WTC11 (cell line): ENCODE measurements around the gene TMOD3. TPM values are rescaled to one million over a fixed set of nuclear protein-coding genes. Genes with fewer than 3 reads are reported as not detected.
A peak's percentile ranks its signal among the peaks of the same experiment; 100 is the strongest.

Source experiments
- ATAC-seq: fragments of 200-7000 bp; cut with Tn5 transposase; 2 replicates; pipeline ENCODE4 v1.10.0; 2021; ENCODE audit warnings: mild to moderate bottlenecking, moderate library complexity
- CTCF ChIA-PET: fragments of 300-600 bp; sonication (Branson Sonifier 250); formaldehyde crosslinking; loops from one replicate; lab custom pipeline; 2021; ENCODE audit warnings: antibody characterized with exemption; lab: Charles Lee
- POLR2A ChIA-PET: fragments of 350-600 bp; sonication (Branson Sonifier 250); formaldehyde crosslinking; loops from one replicate; lab custom pipeline; 2021; ENCODE audit warnings: antibody characterized with exemption; lab: Charles Lee
- DNase-seq: peaks from one replicate; pipeline ENCODE4 v3.0.0; 2021; ENCODE audit warnings: low spot score
- H3K27ac Mint-ChIP-seq: 2 replicates; pipeline ENCODE4 v1.8.0; 2021; ENCODE audit warnings: mixed read lengths
- H3K27me3 Mint-ChIP-seq: 2 replicates; pipeline ENCODE4 v1.8.0; 2021; ENCODE audit warnings: low read depth, mild to moderate bottlenecking, moderate library complexity, mixed read lengths
- H3K36me3 Mint-ChIP-seq: 2 replicates; pipeline ENCODE4 v1.8.0; 2021; ENCODE audit warnings: mixed read lengths
- H3K4me1 Mint-ChIP-seq: 2 replicates; pipeline ENCODE4 v1.8.0; 2022; ENCODE audit warnings: mixed read lengths
- H3K4me3 Mint-ChIP-seq: 2 replicates; pipeline ENCODE4 v1.8.0; 2021; ENCODE audit warnings: mild to moderate bottlenecking, moderate library complexity, mixed read lengths
- H3K9me3 Mint-ChIP-seq: 2 replicates; pipeline ENCODE4 v1.8.0; 2021; ENCODE audit warnings: mixed read lengths
- ATF1 ChIP-seq: sonication (generic); formaldehyde crosslinking; IDR thresholded peaks from 2 replicates; pipeline ENCODE4 v1.8.1; 2023; ENCODE audit warnings: mild to moderate bottlenecking, moderate library complexity, missing genetic modification reagents
- ETV6 ChIP-seq: sonication (generic); formaldehyde crosslinking; IDR thresholded peaks from 2 replicates; pipeline ENCODE4 v1.8.1; 2022; ENCODE audit warnings: mild to moderate bottlenecking, missing genetic modification reagents
- GABPB1 ChIP-seq: sonication (generic); formaldehyde crosslinking; IDR thresholded peaks from 2 replicates; pipeline ENCODE4 v1.8.1; 2023; ENCODE audit warnings: mild to moderate bottlenecking, missing genetic modification reagents
- HMGA2 ChIP-seq: fragments of 250-450 bp; sonication (Bioruptor Pico); IDR thresholded peaks from 2 replicates; pipeline ENCODE4 v1.4.0; 2021; ENCODE audit warnings: mild to moderate bottlenecking, moderate library complexity
- KAT7 ChIP-seq: sonication (generic); formaldehyde crosslinking; IDR thresholded peaks from 2 replicates; pipeline ENCODE4 v1.8.1; 2023; ENCODE audit warnings: missing genetic modification reagents, mild to moderate bottlenecking, borderline replicate concordance
- MYBL2 ChIP-seq: sonication (generic); formaldehyde crosslinking; IDR thresholded peaks from 2 replicates; pipeline ENCODE4 v1.8.1; 2023; ENCODE audit warnings: mild to moderate bottlenecking, moderate library complexity, missing genetic modification reagents
- OVOL2 ChIP-seq: fragments of 250-450 bp; sonication (Bioruptor Pico); IDR thresholded peaks from 2 replicates; pipeline ENCODE4 v1.9.0; 2021; ENCODE audit warnings: mild to moderate bottlenecking, borderline replicate concordance
- SP1 ChIP-seq: sonication (generic); formaldehyde crosslinking; conservative IDR thresholded peaks from 2 replicates; pipeline ENCODE4 v1.8.1; 2022; ENCODE audit warnings: missing genetic modification reagents
- TEAD1 ChIP-seq: sonication (generic); formaldehyde crosslinking; IDR thresholded peaks from 2 replicates; pipeline ENCODE4 v1.8.0; 2022; ENCODE audit warnings: mild to moderate bottlenecking, missing genetic modification reagents
- ZBTB21 ChIP-seq: sonication (generic); formaldehyde crosslinking; IDR thresholded peaks from 2 replicates; pipeline ENCODE4 v1.8.1; 2023; ENCODE audit warnings: mild to moderate bottlenecking, missing genetic modification reagents, borderline replicate concordance
- ZNF396 ChIP-seq: fragments of 250-450 bp; sonication (Bioruptor Pico); IDR thresholded peaks from 2 replicates; pipeline ENCODE4 v1.8.0; 2021; ENCODE audit warnings: mild to moderate bottlenecking, moderate library complexity, borderline replicate concordance
- total RNA-seq: library from RNA; stranded (reverse); gene quantifications from 3 replicates; pipeline ENCODE4 v1.2.3, GENCODE V29; 2021
- TF ChIP-seq, protein P1 (sequence below): fragments of 250-450 bp; sonication (Bioruptor Pico); IDR thresholded peaks from 2 replicates; pipeline ENCODE4 v2.1.2; 2022; ENCODE audit warnings: mild to moderate bottlenecking, moderate library complexity
- TF ChIP-seq, protein P2 (sequence below): sonication (generic); formaldehyde crosslinking; IDR thresholded peaks from 2 replicates; pipeline ENCODE4 v1.8.1; 2022; ENCODE audit warnings: missing genetic modification reagents, borderline replicate concordance
- TF ChIP-seq, protein P3 (sequence below): sonication (generic); formaldehyde crosslinking; IDR thresholded peaks from 2 replicates; pipeline ENCODE4 v1.8.0; 2022; ENCODE audit warnings: missing genetic modification reagents
- TF ChIP-seq, protein P4 (sequence below): fragments of 250-450 bp; sonication (Bioruptor Pico); IDR thresholded peaks from 2 replicates; pipeline ENCODE4 v1.9.0; 2021; ENCODE audit warnings: mild to moderate bottlenecking
- TF ChIP-seq, protein P5 (sequence below): sonication (generic); formaldehyde crosslinking; IDR thresholded peaks from 2 replicates; pipeline ENCODE4 v1.8.0; 2022; ENCODE audit warnings: mild to moderate bottlenecking, missing genetic modification reagents

TMOD3 gene
- total RNA-seq, 1 experiment from 2014 or later = 40.6 TPM

DNA sequence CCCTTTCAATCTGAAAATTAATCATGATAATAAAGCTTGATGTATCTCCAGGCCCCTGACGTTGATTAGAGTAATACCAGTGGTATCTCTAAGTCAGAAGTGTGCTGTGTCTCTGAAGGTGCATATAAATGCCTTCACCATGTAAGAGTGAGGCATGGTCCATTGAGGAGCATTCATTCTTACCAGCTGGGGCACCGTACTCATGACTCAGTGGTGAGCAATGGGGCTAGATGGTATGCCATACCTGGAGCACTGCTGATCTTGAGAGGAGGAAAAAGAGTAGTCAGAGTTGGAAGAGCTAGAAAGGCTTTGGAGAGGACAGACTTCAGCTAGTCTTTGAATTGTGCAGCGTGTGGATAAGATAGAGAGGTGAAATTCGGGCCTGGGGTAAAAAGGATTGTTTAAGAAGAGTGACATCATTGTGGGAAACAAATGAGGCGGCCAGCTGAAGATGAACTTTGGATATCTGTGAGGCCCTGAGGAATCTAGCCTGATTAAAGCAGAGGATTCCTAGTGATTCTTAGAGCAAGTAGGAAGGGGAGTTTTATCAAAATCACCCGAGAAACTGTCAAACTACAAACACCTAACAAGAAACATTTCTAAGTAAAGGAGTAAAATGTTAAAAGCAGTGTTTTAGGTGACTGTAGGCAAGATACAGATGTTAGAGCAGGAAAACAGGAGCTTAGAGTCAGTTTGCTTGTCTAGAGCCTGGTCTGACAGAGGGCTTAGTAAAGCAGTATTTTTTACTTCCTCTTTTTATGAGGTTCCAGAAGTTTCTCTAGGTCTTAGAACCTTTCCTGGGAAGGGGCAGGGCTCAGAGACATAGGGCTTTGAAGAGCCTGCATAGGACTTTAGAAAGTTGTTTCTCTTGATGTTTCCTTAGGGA lies 13.6 kb downstream of the TMOD3 start:
- H3K9me3 Mint-ChIP-seq = no peaks in the 10 kb centered on the region
- no peak overlapping the region for H3K27ac Mint-ChIP-seq
- CTCF ChIA-PET = interaction anchor here (0.9 kb wide), 1 partner anchor 46 kb away, joined by 3 read pairs; no protein-coding TSS in a partner anchor
- H3K27me3 Mint-ChIP-seq = no peaks in the 10 kb centered on the region
- no peak for DNase-seq
- H3K36me3 Mint-ChIP-seq = no peaks in the 10 kb centered on the region
- peak; percentile 51 for ATAC-seq
- POLR2A ChIA-PET = no interaction called here
- TF ChIP-seq ZNF396 (no peak), OVOL2 (no peak), ETV6 (CRISPR knock-in tag) (no peak), HMGA2 (CRISPR knock-in tag) (no peak), ZBTB21 (CRISPR knock-in tag) (no peak), GABPB1 (no peak), SP1 (CRISPR knock-in tag) (no peak), TEAD1 (CRISPR knock-in tag) (no peak), MYBL2 (CRISPR knock-in tag) (no peak), ATF1 (CRISPR knock-in tag) (no peak), KAT7 (CRISPR knock-in tag) (no peak)
- TF ChIP-seq, protein P1, sequence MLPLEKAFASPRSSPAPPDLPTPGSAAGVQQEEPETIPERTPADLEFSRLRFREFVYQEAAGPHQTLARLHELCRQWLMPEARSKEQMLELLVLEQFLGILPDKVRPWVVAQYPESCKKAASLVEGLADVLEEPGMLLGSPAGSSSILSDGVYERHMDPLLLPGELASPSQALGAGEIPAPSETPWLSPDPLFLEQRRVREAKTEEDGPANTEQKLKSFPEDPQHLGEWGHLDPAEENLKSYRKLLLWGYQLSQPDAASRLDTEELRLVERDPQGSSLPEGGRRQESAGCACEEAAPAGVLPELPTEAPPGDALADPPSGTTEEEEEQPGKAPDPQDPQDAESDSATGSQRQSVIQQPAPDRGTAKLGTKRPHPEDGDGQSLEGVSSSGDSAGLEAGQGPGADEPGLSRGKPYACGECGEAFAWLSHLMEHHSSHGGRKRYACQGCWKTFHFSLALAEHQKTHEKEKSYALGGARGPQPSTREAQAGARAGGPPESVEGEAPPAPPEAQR (CRISPR knock-in tag) = no peak
- TF ChIP-seq, protein P2, sequence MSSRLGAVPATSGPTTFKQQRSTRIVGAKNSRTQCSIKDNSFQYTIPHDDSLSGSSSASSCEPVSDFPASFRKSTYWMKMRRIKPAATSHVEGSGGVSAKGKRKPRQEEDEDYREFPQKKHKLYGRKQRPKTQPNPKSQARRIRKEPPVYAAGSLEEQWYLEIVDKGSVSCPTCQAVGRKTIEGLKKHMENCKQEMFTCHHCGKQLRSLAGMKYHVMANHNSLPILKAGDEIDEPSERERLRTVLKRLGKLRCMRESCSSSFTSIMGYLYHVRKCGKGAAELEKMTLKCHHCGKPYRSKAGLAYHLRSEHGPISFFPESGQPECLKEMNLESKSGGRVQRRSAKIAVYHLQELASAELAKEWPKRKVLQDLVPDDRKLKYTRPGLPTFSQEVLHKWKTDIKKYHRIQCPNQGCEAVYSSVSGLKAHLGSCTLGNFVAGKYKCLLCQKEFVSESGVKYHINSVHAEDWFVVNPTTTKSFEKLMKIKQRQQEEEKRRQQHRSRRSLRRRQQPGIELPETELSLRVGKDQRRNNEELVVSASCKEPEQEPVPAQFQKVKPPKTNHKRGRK (CRISPR knock-in tag) = no peak
- TF ChIP-seq, protein P3, sequence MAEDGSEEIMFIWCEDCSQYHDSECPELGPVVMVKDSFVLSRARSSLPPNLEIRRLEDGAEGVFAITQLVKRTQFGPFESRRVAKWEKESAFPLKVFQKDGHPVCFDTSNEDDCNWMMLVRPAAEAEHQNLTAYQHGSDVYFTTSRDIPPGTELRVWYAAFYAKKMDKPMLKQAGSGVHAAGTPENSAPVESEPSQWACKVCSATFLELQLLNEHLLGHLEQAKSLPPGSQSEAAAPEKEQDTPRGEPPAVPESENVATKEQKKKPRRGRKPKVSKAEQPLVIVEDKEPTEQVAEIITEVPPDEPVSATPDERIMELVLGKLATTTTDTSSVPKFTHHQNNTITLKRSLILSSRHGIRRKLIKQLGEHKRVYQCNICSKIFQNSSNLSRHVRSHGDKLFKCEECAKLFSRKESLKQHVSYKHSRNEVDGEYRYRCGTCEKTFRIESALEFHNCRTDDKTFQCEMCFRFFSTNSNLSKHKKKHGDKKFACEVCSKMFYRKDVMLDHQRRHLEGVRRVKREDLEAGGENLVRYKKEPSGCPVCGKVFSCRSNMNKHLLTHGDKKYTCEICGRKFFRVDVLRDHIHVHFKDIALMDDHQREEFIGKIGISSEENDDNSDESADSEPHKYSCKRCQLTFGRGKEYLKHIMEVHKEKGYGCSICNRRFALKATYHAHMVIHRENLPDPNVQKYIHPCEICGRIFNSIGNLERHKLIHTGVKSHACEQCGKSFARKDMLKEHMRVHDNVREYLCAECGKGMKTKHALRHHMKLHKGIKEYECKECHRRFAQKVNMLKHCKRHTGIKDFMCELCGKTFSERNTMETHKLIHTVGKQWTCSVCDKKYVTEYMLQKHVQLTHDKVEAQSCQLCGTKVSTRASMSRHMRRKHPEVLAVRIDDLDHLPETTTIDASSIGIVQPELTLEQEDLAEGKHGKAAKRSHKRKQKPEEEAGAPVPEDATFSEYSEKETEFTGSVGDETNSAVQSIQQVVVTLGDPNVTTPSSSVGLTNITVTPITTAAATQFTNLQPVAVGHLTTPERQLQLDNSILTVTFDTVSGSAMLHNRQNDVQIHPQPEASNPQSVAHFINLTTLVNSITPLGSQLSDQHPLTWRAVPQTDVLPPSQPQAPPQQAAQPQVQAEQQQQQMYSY (CRISPR knock-in tag) = no peak
- TF ChIP-seq, protein P4, sequence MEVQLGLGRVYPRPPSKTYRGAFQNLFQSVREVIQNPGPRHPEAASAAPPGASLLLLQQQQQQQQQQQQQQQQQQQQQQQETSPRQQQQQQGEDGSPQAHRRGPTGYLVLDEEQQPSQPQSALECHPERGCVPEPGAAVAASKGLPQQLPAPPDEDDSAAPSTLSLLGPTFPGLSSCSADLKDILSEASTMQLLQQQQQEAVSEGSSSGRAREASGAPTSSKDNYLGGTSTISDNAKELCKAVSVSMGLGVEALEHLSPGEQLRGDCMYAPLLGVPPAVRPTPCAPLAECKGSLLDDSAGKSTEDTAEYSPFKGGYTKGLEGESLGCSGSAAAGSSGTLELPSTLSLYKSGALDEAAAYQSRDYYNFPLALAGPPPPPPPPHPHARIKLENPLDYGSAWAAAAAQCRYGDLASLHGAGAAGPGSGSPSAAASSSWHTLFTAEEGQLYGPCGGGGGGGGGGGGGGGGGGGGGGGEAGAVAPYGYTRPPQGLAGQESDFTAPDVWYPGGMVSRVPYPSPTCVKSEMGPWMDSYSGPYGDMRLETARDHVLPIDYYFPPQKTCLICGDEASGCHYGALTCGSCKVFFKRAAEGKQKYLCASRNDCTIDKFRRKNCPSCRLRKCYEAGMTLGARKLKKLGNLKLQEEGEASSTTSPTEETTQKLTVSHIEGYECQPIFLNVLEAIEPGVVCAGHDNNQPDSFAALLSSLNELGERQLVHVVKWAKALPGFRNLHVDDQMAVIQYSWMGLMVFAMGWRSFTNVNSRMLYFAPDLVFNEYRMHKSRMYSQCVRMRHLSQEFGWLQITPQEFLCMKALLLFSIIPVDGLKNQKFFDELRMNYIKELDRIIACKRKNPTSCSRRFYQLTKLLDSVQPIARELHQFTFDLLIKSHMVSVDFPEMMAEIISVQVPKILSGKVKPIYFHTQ (CRISPR knock-in tag) = no peak
- TF ChIP-seq, protein P5, sequence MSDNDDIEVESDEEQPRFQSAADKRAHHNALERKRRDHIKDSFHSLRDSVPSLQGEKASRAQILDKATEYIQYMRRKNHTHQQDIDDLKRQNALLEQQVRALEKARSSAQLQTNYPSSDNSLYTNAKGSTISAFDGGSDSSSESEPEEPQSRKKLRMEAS (CRISPR knock-in tag) = no peak
- peaks cover 64% of the 10 kb centered on the region for H3K4me1 Mint-ChIP-seq
- H3K4me3 Mint-ChIP-seq = no peak overlapping the region
